HepG2 (cell line): ENCODE results near the gene RCBTB2. TPM values are rescaled to one million over a fixed set of nuclear protein-coding genes. Genes with fewer than 3 reads are reported as not detected.

ENCODE experiments used
- ATAC-seq: fragments of 200-7000 bp; cut with Tn5 transposase; 3 replicates; pipeline ENCODE4 v1.9.1; 2020; ENCODE audit warnings: mild to moderate bottlenecking, moderate library complexity
- BruUV-seq: library from RNA; stranded (reverse); fragments of 400-500 nt; replicated peaks from 2 replicates; lab custom pipeline; 2021; lab: Mats Ljungman, UMichigan
- CTCF ChIA-PET: fragments of 300-600 bp; formaldehyde crosslinking; extraction: SDS; loops from one replicate; lab custom pipeline; 2021; ENCODE audit warnings: low total read pairs, inconsistent platforms, low intra/inter-chr PET ratio; lab: Yijun Ruan, JAX
- POLR2A ChIA-PET: fragments of 350-600 bp; sonication (Branson Sonifier 250); formaldehyde crosslinking; loops from one replicate; lab custom pipeline; 2020; ENCODE audit warnings: antibody characterized with exemption, inconsistent platforms; lab: Yijun Ruan, JAX
- DNase-seq: peaks from one replicate; pipeline ENCODE4 v3.0.0-alpha.2; 2015; ENCODE audit warnings: low spot score
- FAIRE-seq: peaks from 3 replicates; lab custom pipeline; 2011; peaks lifted over from hg19 to GRCh38; lab: Jason Lieb, UNC
- H2AFZ ChIP-seq: one replicate; pipeline ENCODE4 v1.6.1; 2011; ENCODE audit warnings: low read length, inconsistent platforms
- H3K27ac ChIP-seq: fragments of 300-600 bp; 3 replicates; pipeline ENCODE4 v1.8.0; 2011; ENCODE audit warnings: mixed run types, mild to moderate bottlenecking, mixed read lengths, low read length, inconsistent platforms; ENCODE audit not compliant: insufficient read depth; ENCODE audit errors: extremely low read length
- H3K27me3 ChIP-seq, 2 experiments: fragments of 200-600 bp in 1 of 2; 2 replicates in 1 of 2; 3 replicates in 1 of 2; pipeline versions ENCODE4 v1.6.0 to v1.8.0; 2011; ENCODE audit warnings: low read length in 2 of 2, mild to moderate bottlenecking in 2 of 2, moderate library complexity in 2 of 2, inconsistent platforms in 1 of 2; ENCODE audit not compliant: insufficient read depth in 2 of 2, control insufficient read depth in 1 of 2
- H3K36me3 ChIP-seq, 2 experiments: fragments of 200-600 bp in 1 of 2; replicated peaks in 1 of 2; 2 replicates in 1 of 2; 3 replicates in 1 of 2; pipeline versions ENCODE4 v1.5.1 to v1.8.0; 2011; ENCODE audit warnings: low read length in 2 of 2, inconsistent platforms in 1 of 2; ENCODE audit not compliant: insufficient read depth in 2 of 2, control insufficient read depth in 1 of 2
- H3K4me1 ChIP-seq: 2 replicates; pipeline ENCODE4 v1.5.1; 2012; ENCODE audit warnings: low read length, inconsistent platforms; ENCODE audit not compliant: insufficient read depth
- H3K4me2 ChIP-seq: 2 replicates; pipeline ENCODE4 v1.6.0; 2011; ENCODE audit warnings: low read depth, low read length, inconsistent platforms
- H3K4me3 ChIP-seq, 3 experiments: fragments of 200-600 bp in 1 of 3; sonication (generic), shearing (Covaris generic) in 1 of 3; replicated peaks in 1 of 3; 2 replicates each; pipeline ENCODE4 v1.5.1; 2011 to 2016; ENCODE audit warnings: low read length in 3 of 3, inconsistent platforms in 2 of 3, low read depth in 2 of 3, mild to moderate bottlenecking in 2 of 3, control low read depth in 1 of 3, mixed read lengths in 1 of 3; ENCODE audit not compliant: insufficient read depth in 1 of 3
- H3K79me2 ChIP-seq: one replicate; pipeline ENCODE4 v1.6.1; 2011; ENCODE audit warnings: low read length, inconsistent platforms; ENCODE audit not compliant: insufficient read depth
- H3K9ac ChIP-seq: 2 replicates; pipeline ENCODE4 v1.6.0; 2011; ENCODE audit warnings: mild to moderate bottlenecking, low read depth, low read length, inconsistent platforms; ENCODE audit not compliant: insufficient read depth
- H3K9me3 ChIP-seq: 2 replicates; pipeline ENCODE4 v1.5.1; 2012; ENCODE audit warnings: mild to moderate bottlenecking, low read length
- H4K20me1 ChIP-seq: 2 replicates; pipeline ENCODE4 v1.6.0; 2011; ENCODE audit warnings: inconsistent platforms, mild to moderate bottlenecking, low read length, moderate library complexity; ENCODE audit not compliant: insufficient read depth
- CENPX ChIP-seq: sonication (generic); formaldehyde crosslinking; IDR thresholded peaks from 2 replicates; pipeline ENCODE4 v1.9.0; 2021; ENCODE audit warnings: mild to moderate bottlenecking, missing genetic modification reagents, moderate library complexity
- FOXK1 ChIP-seq: sonication (generic); formaldehyde crosslinking; IDR thresholded peaks from 2 replicates; pipeline ENCODE4 v1.4.0; 2020; ENCODE audit warnings: low read depth, missing genetic modification reagents, borderline replicate concordance
- NR2F6 ChIP-seq, 2 experiments: IDR thresholded peaks; 2 replicates each; pipeline ENCODE4 v1.6.1; 2016; ENCODE audit warnings: antibody characterized with exemption in 1 of 2, mild to moderate bottlenecking in 1 of 2
- SETDB1 ChIP-seq: sonication (generic); formaldehyde crosslinking; IDR thresholded peaks from 2 replicates; pipeline ENCODE4 v1.5.1; 2020; ENCODE audit warnings: missing genetic modification reagents, mild to moderate bottlenecking, borderline replicate concordance
- SMARCE1 ChIP-seq: fragments of 450-650 bp; IDR thresholded peaks from 2 replicates; pipeline ENCODE4 v1.6.1; 2017; ENCODE audit warnings: borderline replicate concordance
- TAF15 ChIP-seq: fragments of 200-400 bp; formaldehyde crosslinking; IDR thresholded peaks from one replicate; pipeline ENCODE4 v1.6.1; 2018; ENCODE audit warnings: mild to moderate bottlenecking, low read depth, low read length; ENCODE audit not compliant: poor library complexity, severe bottlenecking
- ZNF296 ChIP-seq: sonication (generic); formaldehyde crosslinking; conservative IDR thresholded peaks from 2 replicates; pipeline ENCODE4 v1.5.0; 2020; ENCODE audit warnings: mild to moderate bottlenecking, missing genetic modification reagents
- ZNF431 ChIP-seq: sonication (generic); formaldehyde crosslinking; IDR thresholded peaks from 2 replicates; pipeline ENCODE4 v1.9.0; 2022; ENCODE audit warnings: missing genetic modification reagents, low read depth, mild to moderate bottlenecking, borderline replicate concordance
- ZNF501 ChIP-seq: sonication (generic); formaldehyde crosslinking; IDR thresholded peaks from 2 replicates; pipeline ENCODE4 v1.5.1; 2020; ENCODE audit warnings: mild to moderate bottlenecking, moderate library complexity, missing genetic modification reagents
- WGBS: methylation state at CpG from one replicate; pipeline ENCODE4 v1.1.6; 2017; ENCODE audit warnings: low lambda C conversion rate; 5-methylcytosine and 5-hydroxymethylcytosine counted together
- in situ Hi-C: cut with HindIII; loops from 2 replicates; pipeline ENCODE4 v1.10.0; 2017; ENCODE audit warnings: low pct_unique_long_range_greater_than_20kb; ENCODE audit not compliant: extremely low pct_ligation_motif_present
- intact Hi-C: fragments of 100-400 bp; cut with micrococcal nuclease; formaldehyde crosslinking; loops from one replicate; pipeline ENCODE4 v1.10.0; 2022; ENCODE audit not compliant: unreplicated experiment
- polyA plus RNA-seq, 8 experiments: library from polyadenylated mRNA; depleted of rRNA in 3 of 8; stranded (reverse) in 7 of 8; unstranded in 1 of 8; fragments of >200 nt; fragmentation: Illumina TruSeq in 4 of 8; extraction: Trizol in 4 of 8; gene quantifications; 2 replicates each; pipeline versions ENCODE4 v1.2.1 to v1.2.3, GENCODE V29; 2011 to 2016; ENCODE audit warnings: low read depth in 4 of 8, missing spikeins in 1 of 8, mixed read lengths in 1 of 8; ENCODE audit not compliant: insufficient read depth in 1 of 8
- total RNA-seq, 5 experiments: library from RNA; depleted of rRNA; stranded (reverse); fragments of >200 nt; fragmentation: Illumina TruSeq; extraction: Trizol; gene quantifications; 2 replicates each; pipeline ENCODE4 v1.2.3, GENCODE V29; 2016; ENCODE audit warnings: low read depth in 1 of 5
- TF ChIP-seq, protein P1 (sequence below): sonication (generic); formaldehyde crosslinking; IDR thresholded peaks from 2 replicates; pipeline ENCODE4 v1.5.1; 2020; ENCODE audit warnings: mild to moderate bottlenecking, moderate library complexity, missing genetic modification reagents
- TF ChIP-seq, protein P2 (sequence below): sonication (generic); formaldehyde crosslinking; conservative IDR thresholded peaks from 2 replicates; pipeline ENCODE4 v1.4.0; 2020; ENCODE audit warnings: missing genetic modification reagents
- TF ChIP-seq, protein P3 (sequence below): sonication (generic); formaldehyde crosslinking; IDR thresholded peaks from 2 replicates; pipeline ENCODE4 v1.5.1; 2020; ENCODE audit warnings: missing genetic modification reagents, mild to moderate bottlenecking, borderline replicate concordance
- TF ChIP-seq, protein P4 (sequence below): sonication (generic); formaldehyde crosslinking; IDR thresholded peaks from 2 replicates; pipeline ENCODE4 v1.8.0; 2022; ENCODE audit warnings: missing genetic modification reagents, low read depth, mild to moderate bottlenecking, borderline replicate concordance

Gene RCBTB2
- total and polyA plus RNA-seq, 2 of the 13 experiments (the other 11 are each of a cell fraction or from before 2014, with no cell fraction given) = 1.9 to 2.7 TPM

DNA sequence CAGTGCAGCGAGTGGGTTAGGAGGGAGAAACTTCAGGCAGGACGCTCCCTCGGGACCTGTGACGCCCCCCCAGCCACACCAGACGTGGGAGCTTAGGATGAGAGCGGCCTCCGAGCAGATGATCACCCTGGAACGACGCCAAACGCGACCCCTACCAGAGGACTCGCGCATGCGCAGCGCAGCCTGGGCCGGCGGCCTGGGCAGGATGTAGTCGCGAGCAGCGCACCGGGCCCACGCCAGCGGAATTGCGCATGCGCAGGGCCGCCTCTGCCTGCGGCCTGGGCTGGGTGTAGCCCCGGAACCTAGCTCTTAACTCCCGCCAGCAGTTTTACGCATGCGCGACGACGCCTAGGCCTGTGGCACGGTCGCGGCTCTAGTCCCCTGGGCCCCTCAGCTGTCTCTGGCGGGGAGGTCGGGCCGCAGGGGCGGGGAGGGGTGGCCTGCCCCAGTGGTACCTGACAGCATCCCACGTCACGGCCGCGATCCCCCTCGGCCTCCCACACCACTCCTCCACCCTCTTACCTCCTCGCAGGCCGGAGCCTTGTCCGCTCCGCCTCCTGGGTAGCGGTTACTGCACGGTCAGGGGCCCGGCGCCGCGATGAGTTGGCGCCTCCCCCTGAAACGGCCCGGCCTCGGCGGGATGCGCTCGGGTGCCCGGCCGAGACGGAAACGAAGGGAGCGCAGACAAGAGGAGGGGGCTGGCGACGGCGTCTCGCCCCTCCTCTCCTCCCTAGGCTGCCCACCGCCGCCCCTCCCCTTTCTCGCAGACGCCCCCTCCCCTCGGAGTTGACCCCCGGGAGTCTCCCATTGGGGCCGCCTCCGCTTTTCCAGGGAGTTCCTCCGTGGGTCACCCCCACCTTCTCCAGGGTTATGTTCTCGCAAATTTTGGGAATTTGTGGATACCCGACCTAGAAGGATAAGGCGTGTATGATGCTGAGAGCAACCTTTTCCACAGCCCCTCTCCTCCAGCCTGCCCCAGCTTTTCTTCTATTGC, at the start of gene RCBTB2 (continued):
- TF ChIP-seq, protein P1, sequence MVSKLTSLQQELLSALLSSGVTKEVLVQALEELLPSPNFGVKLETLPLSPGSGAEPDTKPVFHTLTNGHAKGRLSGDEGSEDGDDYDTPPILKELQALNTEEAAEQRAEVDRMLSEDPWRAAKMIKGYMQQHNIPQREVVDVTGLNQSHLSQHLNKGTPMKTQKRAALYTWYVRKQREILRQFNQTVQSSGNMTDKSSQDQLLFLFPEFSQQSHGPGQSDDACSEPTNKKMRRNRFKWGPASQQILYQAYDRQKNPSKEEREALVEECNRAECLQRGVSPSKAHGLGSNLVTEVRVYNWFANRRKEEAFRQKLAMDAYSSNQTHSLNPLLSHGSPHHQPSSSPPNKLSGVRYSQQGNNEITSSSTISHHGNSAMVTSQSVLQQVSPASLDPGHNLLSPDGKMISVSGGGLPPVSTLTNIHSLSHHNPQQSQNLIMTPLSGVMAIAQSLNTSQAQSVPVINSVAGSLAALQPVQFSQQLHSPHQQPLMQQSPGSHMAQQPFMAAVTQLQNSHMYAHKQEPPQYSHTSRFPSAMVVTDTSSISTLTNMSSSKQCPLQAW (CRISPR knock-in tag) = peak; percentile 68; the same call in 1 of the 2 replicates
- no peak for TF ChIP-seq CENPX (CRISPR knock-in tag)
- 0 out of 2 replicates have a peak, but pooled peaks have one; percentile 12 for TF ChIP-seq ZNF431
- TF ChIP-seq ZNF296 (CRISPR knock-in tag) = no peak
- TF ChIP-seq FOXK1 = peak; percentile 28; the same call in 1 of the 2 replicates
- TF ChIP-seq, protein P2, sequence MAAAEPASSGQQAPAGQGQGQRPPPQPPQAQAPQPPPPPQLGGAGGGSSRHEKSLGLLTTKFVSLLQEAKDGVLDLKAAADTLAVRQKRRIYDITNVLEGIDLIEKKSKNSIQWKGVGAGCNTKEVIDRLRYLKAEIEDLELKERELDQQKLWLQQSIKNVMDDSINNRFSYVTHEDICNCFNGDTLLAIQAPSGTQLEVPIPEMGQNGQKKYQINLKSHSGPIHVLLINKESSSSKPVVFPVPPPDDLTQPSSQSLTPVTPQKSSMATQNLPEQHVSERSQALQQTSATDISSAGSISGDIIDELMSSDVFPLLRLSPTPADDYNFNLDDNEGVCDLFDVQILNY (CRISPR knock-in tag) = peak; percentile 92

DNA sequence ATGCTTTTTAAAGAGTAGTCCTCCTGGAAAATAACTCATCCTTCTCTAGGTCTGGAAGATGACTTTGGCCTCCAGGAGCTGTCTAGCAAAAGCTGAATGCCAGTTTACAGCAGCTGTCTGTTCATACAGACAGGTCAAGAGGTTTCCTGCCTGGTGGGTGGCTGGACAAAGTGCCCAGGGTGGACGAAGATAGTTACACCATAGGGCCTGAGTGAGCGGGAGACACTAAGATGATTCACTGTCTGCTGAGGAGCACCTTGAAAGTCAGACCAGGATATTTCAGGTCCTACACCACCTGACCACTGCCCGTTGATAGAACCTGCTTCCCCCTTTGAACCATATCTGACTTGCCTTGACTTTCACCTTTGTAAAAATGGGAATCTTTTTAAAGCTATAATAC, 49.2 kb upstream of the RCBTB2 start:
- ATAC-seq (no peak), DNase-seq (no peak), FAIRE-seq (no peak)
- no TSS peak for BruUV-seq
- Histone ChIP-seq H3K36me3 (no peaks in the 10 kb centered on the region), H3K9ac (no peak overlapping the region), H3K27ac (no peak overlapping the region), H3K4me2 (no peak overlapping the region), H3K27me3 (no peaks in the 10 kb centered on the region), H3K9me3 (no peaks in the 10 kb centered on the region), H3K4me1 (peaks cover 91% of the 10 kb centered on the region), H4K20me1 (no peaks in the 10 kb centered on the region), H2AFZ (no peak overlapping the region), H3K79me2 (no peaks in the 10 kb centered on the region), H3K4me3 (no peak overlapping the region)
- in situ Hi-C loops (loop anchor here (5.0 to 25.0 kb wide), 2 partner anchors 250 to 470 kb away; no protein-coding TSS in a partner anchor), intact Hi-C loops (no loop called here)
- POLR2A ChIA-PET = no interaction called here
- WGBS = 82% methylated on average over 3 of the region's 3 CpGs
- CTCF ChIA-PET = no interaction called here
- TF ChIP-seq SMARCE1 = no peak
- no peak for TF ChIP-seq NR2F6 (IDR thresholded peaks at IDR 0.05)
- 0 out of 2 replicates have a peak, but pooled peaks have one; percentile 10 for TF ChIP-seq NR2F6 (CRISPR knock-in tag; IDR thresholded peaks at IDR 0.05)
- TF ChIP-seq, protein P3, sequence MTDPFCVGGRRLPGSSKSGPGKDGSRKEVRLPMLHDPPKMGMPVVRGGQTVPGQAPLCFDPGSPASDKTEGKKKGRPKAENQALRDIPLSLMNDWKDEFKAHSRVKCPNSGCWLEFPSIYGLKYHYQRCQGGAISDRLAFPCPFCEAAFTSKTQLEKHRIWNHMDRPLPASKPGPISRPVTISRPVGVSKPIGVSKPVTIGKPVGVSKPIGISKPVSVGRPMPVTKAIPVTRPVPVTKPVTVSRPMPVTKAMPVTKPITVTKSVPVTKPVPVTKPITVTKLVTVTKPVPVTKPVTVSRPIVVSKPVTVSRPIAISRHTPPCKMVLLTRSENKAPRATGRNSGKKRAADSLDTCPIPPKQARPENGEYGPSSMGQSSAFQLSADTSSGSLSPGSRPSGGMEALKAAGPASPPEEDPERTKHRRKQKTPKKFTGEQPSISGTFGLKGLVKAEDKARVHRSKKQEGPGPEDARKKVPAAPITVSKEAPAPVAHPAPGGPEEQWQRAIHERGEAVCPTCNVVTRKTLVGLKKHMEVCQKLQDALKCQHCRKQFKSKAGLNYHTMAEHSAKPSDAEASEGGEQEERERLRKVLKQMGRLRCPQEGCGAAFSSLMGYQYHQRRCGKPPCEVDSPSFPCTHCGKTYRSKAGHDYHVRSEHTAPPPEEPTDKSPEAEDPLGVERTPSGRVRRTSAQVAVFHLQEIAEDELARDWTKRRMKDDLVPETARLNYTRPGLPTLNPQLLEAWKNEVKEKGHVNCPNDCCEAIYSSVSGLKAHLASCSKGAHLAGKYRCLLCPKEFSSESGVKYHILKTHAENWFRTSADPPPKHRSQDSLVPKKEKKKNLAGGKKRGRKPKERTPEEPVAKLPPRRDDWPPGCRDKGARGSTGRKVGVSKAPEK (CRISPR knock-in tag) = no peak
- TF ChIP-seq, protein P4, sequence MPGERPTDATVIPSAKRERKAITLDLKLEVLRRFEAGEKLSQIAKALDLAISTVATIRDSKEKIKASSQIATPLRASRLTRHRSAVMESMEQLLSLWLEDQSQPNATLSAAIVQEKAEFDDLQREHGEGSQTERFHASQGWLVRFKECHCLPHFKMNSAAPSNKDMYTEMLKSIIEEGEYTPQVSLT (CRISPR knock-in tag) = no peak
- no peak for TF ChIP-seq TAF15
- no peak for TF ChIP-seq SETDB1 (CRISPR knock-in tag)
- TF ChIP-seq ZNF501 (CRISPR knock-in tag) = no peak
